GM21825 (cell line): Measurements from ENCODE around the gene RSAD1.

ENCODE experiments used
- ATAC-seq: cut with Tn5 transposase; IDR thresholded peaks from one replicate; pipeline ENCODE4 v1.9.1; 2021; ENCODE audit warnings: mild to moderate bottlenecking, moderate library complexity; ENCODE audit not compliant: unreplicated experiment

The RSAD1 gene

GRCh38 chr17:50478391-50479381 lies at the start of gene RSAD1:
RSAD1 (plus strand) TSS chr17:50478860; CDS start chr17:50478885, 25 bp downstream.
- peak; percentile 82 for ATAC-seq

GRCh38 chr17:50429793-50430192 lies 48.9 kb upstream of the RSAD1 start:
- ATAC-seq = no peak

- no peak for ATAC-seq
Observed at GRCh38 chr17:50430821-50431618, 47.6 kb upstream of the RSAD1 start.

- ATAC-seq = no peak
Observed at GRCh38 chr17:50432125-50432762, 46.4 kb upstream of the RSAD1 start.

- no peak for ATAC-seq
Observed at GRCh38 chr17:50437409-50437808, 41.3 kb upstream of the RSAD1 start.

- ATAC-seq = no peak
Observed at GRCh38 chr17:50439008-50439407, 39.7 kb upstream of the RSAD1 start.

- no peak for ATAC-seq
Observed at GRCh38 chr17:50440172-50440837, 38.4 kb upstream of the RSAD1 start.

- ATAC-seq = no peak
Observed at GRCh38 chr17:50440838-50441829, 37.5 kb upstream of the RSAD1 start.

- ATAC-seq = no peak
Observed at GRCh38 chr17:50443505-50443974, 35.1 kb upstream of the RSAD1 start.

- ATAC-seq = no peak
Observed at GRCh38 chr17:50444841-50445715, 33.6 kb upstream of the RSAD1 start.

GRCh38 chr17:50445730-50446325 lies 32.8 kb upstream of the RSAD1 start:
- no peak for ATAC-seq

- no peak for ATAC-seq
Observed at GRCh38 chr17:50447870-50448595, 30.6 kb upstream of the RSAD1 start.

GRCh38 chr17:50448643-50449042 lies 30.0 kb upstream of the RSAD1 start:
- no peak for ATAC-seq

GRCh38 chr17:50451943-50452629 lies 26.6 kb upstream of the RSAD1 start:
- no peak for ATAC-seq

- no peak for ATAC-seq
Observed at GRCh38 chr17:50452630-50453300, 25.9 kb upstream of the RSAD1 start.

GRCh38 chr17:50453901-50454300 lies 24.8 kb upstream of the RSAD1 start:
- no peak for ATAC-seq
